T-helper 9 cell (primary cell): ENCODE data around the gene ENPP1.
"Not testable (repeated sequence)": the region's sequence is repeated elsewhere in the genome, so short reads cannot be mapped to it uniquely, and the experiment has no call there.

Source experiments
- DNase-seq: peaks from one replicate; pipeline ENCODE4 v3.0.0-alpha.2; 2020

Gene ENPP1

GRCh38 chr6:131831886-131832285 lies 24.1 kb downstream of the ENPP1 start:
- DNase-seq = no peak

GRCh38 chr6:131832363-131832762 lies 24.5 kb downstream of the ENPP1 start:
- DNase-seq = no peak

GRCh38 chr6:131838051-131838450 lies 30.2 kb downstream of the ENPP1 start:
- DNase-seq = no peak

- DNase-seq = no peak
These were observed 31.6 kb downstream of the ENPP1 start for GRCh38 chr6:131839388-131839787.

GRCh38 chr6:131840441-131840840 lies 32.6 kb downstream of the ENPP1 start:
- DNase-seq = no peak

- no peak for DNase-seq
These were observed 33.2 kb downstream of the ENPP1 start for GRCh38 chr6:131840936-131841583.

DNA sequence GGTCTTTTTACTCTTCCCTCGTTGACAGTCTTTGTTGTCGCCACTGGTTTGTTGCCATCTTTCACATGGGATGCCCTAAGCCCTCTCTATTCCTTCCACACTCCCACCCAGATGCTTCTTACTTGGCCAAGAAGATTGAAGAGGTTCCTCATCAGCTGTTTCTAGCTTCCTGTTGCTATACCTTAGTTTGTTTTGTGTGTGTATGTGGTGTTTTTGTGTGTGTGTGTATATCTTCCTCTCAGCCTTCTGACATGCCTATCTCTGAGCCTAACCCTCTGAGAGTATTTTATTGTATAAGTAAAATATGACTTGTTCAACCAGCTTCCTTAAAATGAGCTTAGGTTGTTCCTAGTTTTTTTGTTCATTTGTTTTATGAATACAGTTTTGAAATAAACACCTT lies 35.9 kb downstream of the ENPP1 start:
- DNase-seq = no peak

- DNase-seq = no peak
These were observed 36.5 kb downstream of the ENPP1 start for GRCh38 chr6:131844243-131844841.

DNA sequence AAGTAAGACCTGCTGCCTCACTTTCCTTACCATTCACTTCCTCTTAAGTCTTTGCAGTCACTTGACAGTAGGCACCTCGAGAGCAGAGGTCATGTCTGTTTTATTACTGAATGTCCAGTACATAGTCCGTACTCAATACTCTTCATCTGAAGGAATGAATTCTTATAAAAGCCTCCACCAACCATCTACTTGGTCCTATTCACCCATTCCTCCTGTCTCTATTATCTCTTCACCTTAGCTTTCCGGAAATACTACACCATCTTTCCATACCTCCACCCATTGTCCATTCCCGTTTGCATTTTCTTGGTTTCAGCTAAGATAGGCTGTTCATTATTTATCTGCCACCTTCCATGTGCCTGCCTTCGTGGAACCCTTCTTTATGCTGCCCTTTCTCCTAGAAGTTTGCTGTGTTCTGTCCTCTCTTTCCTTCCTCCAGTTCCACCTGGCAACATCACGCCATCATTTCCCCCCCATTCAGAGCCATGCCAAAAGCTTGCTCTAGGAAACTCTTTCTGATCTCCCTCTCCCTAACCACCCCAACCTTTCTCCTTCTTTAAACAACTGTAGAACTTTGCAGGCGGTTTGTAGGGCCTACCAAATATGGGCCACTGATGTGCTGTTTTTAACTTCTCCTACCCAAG lies 38.3 kb downstream of the ENPP1 start:
- no peak for DNase-seq

- DNase-seq = no peak
These were observed 39.1 kb downstream of the ENPP1 start for GRCh38 chr6:131846905-131847304.

DNA sequence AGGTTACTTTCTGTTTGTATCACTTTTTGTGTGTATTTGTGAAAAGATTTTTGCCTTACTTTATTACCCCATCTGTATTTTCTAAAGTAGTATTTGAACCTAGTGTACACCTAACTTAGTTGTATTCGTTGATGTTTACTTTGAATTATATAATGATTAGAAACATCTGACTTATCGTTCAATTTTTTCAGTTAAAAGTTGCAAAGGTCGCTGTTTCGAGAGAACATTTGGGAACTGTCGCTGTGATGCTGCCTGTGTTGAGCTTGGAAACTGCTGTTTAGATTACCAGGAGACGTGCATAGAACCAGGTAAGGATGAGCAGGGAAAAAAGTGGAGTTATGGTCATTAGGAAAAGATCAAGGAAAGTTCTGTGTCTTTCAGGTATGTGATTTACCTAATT lies 42.0 kb downstream of the ENPP1 start:
- no peak for DNase-seq

GRCh38 chr6:131851049-131851769 lies 43.4 kb downstream of the ENPP1 start:
- DNase-seq = no peak

GRCh38 chr6:131852200-131852599 lies 44.4 kb downstream of the ENPP1 start:
- no peak for DNase-seq

DNA sequence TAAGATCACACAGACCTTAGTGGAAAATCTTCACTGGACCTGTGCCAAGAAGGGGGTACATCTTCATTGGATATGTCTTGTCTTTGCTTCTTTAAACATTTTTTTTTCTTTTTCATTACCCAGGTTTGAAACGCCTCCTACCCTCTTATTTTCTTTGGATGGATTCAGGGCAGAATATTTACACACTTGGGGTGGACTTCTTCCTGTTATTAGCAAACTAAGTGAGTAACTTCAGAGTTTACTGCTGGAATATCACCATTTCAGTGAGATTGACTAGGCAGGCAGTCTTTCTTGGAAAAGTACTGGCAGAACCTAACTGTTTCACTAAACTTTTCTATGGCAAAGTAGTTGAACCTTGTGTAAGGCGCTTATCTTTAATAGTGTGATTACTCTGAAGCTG lies 47.0 kb downstream of the ENPP1 start:
- no peak for DNase-seq

DNA sequence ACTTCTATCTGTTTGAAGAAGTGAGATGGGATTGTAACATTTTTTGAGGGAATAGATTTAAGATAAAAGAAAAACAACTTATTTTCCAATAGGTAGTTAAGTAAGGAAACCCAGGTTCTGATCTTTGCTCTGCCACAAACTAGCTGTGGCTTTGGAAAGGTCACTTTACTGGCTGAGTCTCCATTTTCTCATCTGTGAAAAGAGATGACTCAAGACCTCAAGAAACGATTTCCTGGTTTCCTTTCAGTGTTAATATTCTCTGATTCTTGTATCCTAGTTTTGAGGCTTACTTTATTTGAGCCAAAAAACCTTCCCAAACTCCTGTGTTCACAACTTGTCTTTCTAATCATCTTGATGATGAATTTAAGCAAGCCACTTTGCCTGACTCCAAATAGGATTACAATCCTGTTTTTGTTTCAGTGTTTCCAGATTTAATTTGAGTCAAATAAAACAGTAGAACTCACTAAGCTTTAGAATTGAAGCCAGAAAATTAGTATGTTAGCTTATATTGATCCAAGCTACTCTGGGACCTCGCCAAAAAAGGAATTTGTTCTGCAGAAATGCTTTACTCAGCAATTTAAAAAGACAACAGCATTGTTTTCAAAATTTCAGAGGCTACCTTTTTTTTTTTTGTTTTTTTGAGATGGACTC lies 51.1 kb downstream of the ENPP1 start:
- no peak for DNase-seq

DNA sequence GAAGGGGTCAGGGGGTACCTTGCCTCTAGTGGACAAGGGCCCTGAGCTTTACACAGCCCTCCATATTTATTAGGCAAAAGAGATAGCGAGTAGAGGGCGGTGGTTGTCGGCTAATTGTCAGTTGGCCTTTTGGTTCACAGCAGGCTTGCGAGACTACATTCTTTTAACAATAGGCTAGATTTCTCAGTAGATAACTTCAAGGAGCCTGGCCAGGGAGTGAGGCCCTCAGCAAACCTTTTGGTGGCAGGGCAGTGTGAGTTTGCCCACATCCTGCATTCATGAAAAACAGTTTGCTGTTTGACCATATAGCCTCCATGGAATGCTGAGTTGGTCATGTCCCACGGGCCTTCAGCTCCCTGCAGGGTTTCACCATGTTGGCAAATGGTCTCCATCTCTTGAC lies 51.8 kb downstream of the ENPP1 start:
- not testable (repeated sequence) for DNase-seq

GRCh38 chr6:131861381-131861780 lies 53.6 kb downstream of the ENPP1 start:
- no peak for DNase-seq

DNA sequence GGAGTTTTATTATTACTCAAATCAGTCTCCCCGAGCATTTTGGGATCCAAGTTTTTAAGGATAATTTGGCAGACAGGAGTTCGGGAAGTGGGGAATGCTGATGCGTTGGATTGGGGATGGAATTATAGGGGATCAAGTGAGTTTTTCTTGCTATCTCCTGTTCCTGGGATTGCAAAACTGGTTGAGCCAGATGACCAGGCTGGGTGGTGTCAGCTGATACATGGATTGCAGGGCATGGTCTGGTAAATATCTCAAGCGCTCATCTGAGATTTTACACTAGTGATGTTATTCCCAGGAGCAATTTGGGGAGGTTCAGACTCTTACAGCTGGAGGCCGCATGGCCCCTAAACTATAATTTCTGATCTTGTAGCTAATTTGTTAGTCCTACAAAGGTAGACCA lies 54.7 kb downstream of the ENPP1 start:
- no peak for DNase-seq

- no peak for DNase-seq
These were observed 59.9 kb downstream of the ENPP1 start for GRCh38 chr6:131867744-131868143.

- no peak for DNase-seq
These were observed 61.0 kb downstream of the ENPP1 start for GRCh38 chr6:131868836-131869235.

DNA sequence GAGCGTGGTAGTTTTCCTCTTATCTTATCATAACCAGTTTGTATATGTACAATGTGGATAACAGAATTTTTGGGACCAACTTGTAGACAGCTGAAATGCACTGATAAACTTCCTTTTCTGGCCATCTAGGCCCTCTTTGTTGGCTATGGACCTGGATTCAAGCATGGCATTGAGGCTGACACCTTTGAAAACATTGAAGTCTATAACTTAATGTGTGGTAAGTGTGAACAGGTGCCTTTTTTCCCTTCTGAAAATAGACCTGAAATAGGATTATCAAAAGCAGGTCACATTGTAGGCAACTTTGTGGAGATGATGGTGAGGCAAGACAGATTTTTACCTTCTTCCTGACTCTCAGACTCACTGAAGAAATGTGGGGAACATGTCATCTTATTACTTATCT lies 67.8 kb downstream of the ENPP1 start:
- DNase-seq = no peak

GRCh38 chr6:131876545-131876944 lies 68.7 kb downstream of the ENPP1 start:
- no peak for DNase-seq
